ENCODE results near the gene NHLRC4. TPM values are rescaled to one million over a fixed set of nuclear protein-coding genes. Genes with fewer than 3 reads are reported as not detected.

The NHLRC4 gene
- total and polyA plus RNA-seq, 9 of the 15 experiments (the other 6 are each of a cell fraction or from before 2014, with no cell fraction given): 0.24 to 3.7 (median 1.3) TPM; not detected in 2

DNA sequence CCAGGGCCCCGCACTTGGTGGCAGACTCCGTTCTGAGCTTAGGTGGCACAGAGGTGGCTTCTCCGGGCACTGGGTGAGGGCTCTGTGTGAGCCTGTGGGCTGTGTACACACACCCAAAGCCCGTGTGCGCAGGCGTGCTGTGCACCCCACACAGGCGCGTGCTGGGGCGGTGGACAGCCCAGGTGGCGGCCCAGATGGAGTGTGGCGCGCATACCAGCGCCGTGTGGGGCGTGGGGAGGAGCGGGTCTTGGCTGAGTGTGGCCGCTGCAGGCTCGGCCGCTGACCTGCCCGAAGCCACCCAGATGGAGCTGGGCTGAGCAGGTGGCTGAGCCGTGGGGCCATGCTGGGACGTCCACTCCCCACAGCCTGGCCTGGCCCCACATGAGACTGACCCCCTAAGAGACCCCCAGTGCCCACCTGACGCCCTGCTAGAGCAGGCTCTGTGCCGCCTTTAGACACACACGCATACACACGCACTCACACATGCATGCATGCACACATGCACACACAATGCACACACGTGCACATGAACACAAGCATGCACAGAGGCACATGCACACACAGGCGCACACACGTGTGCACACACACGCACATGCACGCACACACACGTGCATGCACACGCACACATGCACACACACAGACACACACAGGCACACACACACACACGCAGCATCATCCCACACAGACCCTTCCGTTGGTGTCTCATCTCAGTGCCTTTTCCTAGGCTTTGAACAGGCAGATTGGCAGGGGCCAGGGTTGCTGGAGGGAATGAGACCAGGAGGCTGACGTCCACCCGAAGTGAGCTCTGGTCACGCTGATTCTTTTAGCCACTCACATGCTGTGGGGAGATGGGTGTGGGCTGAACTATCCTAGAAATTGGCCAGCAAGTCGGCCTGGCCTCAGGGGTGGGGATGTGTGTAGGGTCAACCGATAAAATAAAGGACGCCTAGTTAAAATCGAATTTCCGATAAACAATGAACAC, 4.6 kb upstream of the NHLRC4 start (continued):
- TF ChIP-seq TOE1 (IDR thresholded peaks at IDR 0.05; ENCODE audit: borderline replicate concordance): no peak
- no peak for TF ChIP-seq TOE1 (CRISPR knock-in tag; IDR thresholded peaks at IDR 0.05; ENCODE audit: borderline replicate concordance, low read depth)
- TF ChIP-seq PML (IDR thresholded peaks at IDR 0.05; ENCODE audit: low read length): no peak
- no peak for TF ChIP-seq KDM2B (CRISPR knock-in tag; IDR thresholded peaks at IDR 0.05)
- no peak for TF ChIP-seq BRF1 (IDR thresholded peaks at IDR 0.05; ENCODE audit: borderline replicate concordance, extremely low read depth, insufficient read length)
- TF ChIP-seq, protein P1, sequence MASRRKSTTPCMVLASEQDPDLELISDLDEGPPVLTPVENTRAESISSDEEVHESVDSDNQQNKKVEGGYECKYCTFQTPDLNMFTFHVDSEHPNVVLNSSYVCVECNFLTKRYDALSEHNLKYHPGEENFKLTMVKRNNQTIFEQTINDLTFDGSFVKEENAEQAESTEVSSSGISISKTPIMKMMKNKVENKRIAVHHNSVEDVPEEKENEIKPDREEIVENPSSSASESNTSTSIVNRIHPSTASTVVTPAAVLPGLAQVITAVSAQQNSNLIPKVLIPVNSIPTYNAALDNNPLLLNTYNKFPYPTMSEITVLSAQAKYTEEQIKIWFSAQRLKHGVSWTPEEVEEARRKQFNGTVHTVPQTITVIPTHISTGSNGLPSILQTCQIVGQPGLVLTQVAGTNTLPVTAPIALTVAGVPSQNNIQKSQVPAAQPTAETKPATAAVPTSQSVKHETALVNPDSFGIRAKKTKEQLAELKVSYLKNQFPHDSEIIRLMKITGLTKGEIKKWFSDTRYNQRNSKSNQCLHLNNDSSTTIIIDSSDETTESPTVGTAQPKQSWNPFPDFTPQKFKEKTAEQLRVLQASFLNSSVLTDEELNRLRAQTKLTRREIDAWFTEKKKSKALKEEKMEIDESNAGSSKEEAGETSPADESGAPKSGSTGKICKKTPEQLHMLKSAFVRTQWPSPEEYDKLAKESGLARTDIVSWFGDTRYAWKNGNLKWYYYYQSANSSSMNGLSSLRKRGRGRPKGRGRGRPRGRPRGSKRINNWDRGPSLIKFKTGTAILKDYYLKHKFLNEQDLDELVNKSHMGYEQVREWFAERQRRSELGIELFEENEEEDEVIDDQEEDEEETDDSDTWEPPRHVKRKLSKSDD (conservative IDR thresholded peaks at IDR 0.05; ENCODE audit: low read length): no peak
- TF ChIP-seq HMG20A (CRISPR knock-in tag; conservative IDR thresholded peaks at IDR 0.05): no peak
- 0 out of 2 replicates have a peak, but pooled peaks have one; percentile 27 for TF ChIP-seq CEBPG (CRISPR knock-in tag; IDR thresholded peaks at IDR 0.05)
- TF ChIP-seq CEBPG (tag; conservative IDR thresholded peaks at IDR 0.05 in 1 of 2, IDR thresholded peaks at IDR 0.05 in 1 of 2): no peak
- TF ChIP-seq SMARCA5 (IDR thresholded peaks at IDR 0.05): no peak
